Psoas muscle (tissue), 8 donors: ENCODE measurements around the gene EYS. TPM values are rescaled to one million over a fixed set of nuclear protein-coding genes. Genes with fewer than 3 reads are reported as not detected.

Experiments
- ATAC-seq, 4 donors: fragments of 200-7000 bp; cut with Tn5 transposase; one replicate each; pipeline ENCODE4 v1.9.1; 2020; ENCODE audit warnings: moderate library complexity in 3 of 4, mild to moderate bottlenecking in 2 of 4
- DNase-seq, 2 donors: peaks; one replicate each; pipeline ENCODE4 v3.0.0-alpha.2; 2020
- H3K27ac ChIP-seq: fragments of 200-600 bp; one replicate; pipeline ENCODE4 v1.8.0; 2022
- H3K27me3 ChIP-seq, 3 donors: fragments of 200-600 bp in 1 of 3; one replicate each; pipeline versions ENCODE4 v1.6.1 to v1.8.0; 2013 to 2022; ENCODE audit warnings: low read length in 2 of 3, mild to moderate bottlenecking in 2 of 3, moderate library complexity in 1 of 3; ENCODE audit not compliant: insufficient read depth in 3 of 3
- H3K36me3 ChIP-seq, 2 donors: fragments of 200-600 bp in 1 of 2; one replicate each; pipeline versions ENCODE4 v1.6.1 to v1.8.0; 2013 to 2022; ENCODE audit warnings: low read depth in 1 of 2, mild to moderate bottlenecking in 1 of 2, moderate library complexity in 1 of 2; ENCODE audit not compliant: insufficient read depth in 1 of 2
- H3K4me1 ChIP-seq: fragments of 200-600 bp; one replicate; pipeline ENCODE4 v1.8.0; 2022
- H3K4me3 ChIP-seq: fragments of 200-600 bp; one replicate; pipeline ENCODE4 v1.8.0; 2022; ENCODE audit warnings: mild to moderate bottlenecking
- H3K9me3 ChIP-seq: fragments of 200-600 bp; one replicate; pipeline ENCODE4 v1.8.0; 2022
- whole genome bisulfite sequencing, 3 donors: extraction: QIAGEN DNeasy Blood & Tissue Kit; methylation state at CpG; one replicate each; pipeline versions ENCODE4 v1.1.6 to v1.1.7; 2013; 5-methylcytosine and 5-hydroxymethylcytosine counted together
- intact Hi-C, 2 donors: fragments of 100-400 bp; cut with DNase I; formaldehyde crosslinking; loops; one replicate each; pipeline versions ENCODE4 v1.11.0 to v1.14.2; 2022
- polyA plus RNA-seq, 3 donors: library from polyadenylated mRNA; stranded (reverse); fragments of 200-250 nt; gene quantifications; one replicate each; pipeline ENCODE4 v1.2.3, GENCODE V29; 2013
- total RNA-seq, 4 donors: library from RNA; stranded (reverse); fragmentation: NEBNext Ultra II Directional in 2 of 4; extraction: Animal tissue kit (Norgen Biotek cat#: 25700) in 2 of 4; gene quantifications; one replicate each; pipeline versions ENCODE4 v1.2.1 to v1.2.4, GENCODE V29; 2021 to 2023
- TF ChIP-seq, protein P1 (sequence below): fragments of 200-600 bp; IDR thresholded peaks from one replicate; pipeline ENCODE4 v1.8.0; 2022; ENCODE audit warnings: antibody characterized with exemption
- donor health status: healthy with polysubstance abuse.
- donor health status: DM: no; HTN: no; CAD: no; lungs with moderate emphysema.
- donor health status: Bipolar disorder and iron deficiency.
- donor health status: healthy.
- donor health status: DM: yes; HTN: yes; CAD: no.
- donor health status: DM: no; HTN: no; CAD: no.
- donor health status: DM: no; HTN: no; CAD: no.
- donor health status: DM: yes; HTN: yes; CAD: no.

The EYS gene
- total and polyA plus RNA-seq, 7 donors = under 0.01 TPM; not detected in 6

DNA sequence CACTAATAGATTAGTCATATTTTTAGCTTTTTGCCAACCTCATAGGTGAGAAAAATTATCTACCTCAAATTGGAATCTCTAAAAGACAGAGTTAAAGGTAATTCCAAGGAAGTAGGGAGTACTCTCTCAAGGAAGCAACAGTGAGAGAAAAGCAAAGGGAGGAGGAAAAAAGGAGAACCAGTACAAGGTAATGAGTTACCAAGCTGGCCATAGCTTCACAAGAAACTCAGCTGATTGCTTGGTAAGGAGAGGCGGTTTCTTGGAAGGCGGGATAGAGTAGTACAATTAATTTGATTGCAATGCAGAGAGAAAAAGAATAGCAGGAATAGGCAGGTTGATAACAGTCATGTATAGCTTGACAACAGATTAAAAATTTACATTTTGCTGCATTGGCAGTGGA is 1933.8 kb downstream of the EYS start:
- H3K4me1 ChIP-seq = no peaks in the 10 kb centered on the region
- no peak overlapping the region for H3K4me3 ChIP-seq
- ATAC-seq (no peak), DNase-seq (no peak)
- intact Hi-C loops = no loop called here
- peaks cover 0 to 2% (median 0%) of the 10 kb centered on the region in 3 donors for H3K27me3 ChIP-seq
- H3K36me3 ChIP-seq = no peaks in the 10 kb centered on the region
- peaks cover under 1% of the 10 kb centered on the region for H3K9me3 ChIP-seq
- TF ChIP-seq, protein P1, sequence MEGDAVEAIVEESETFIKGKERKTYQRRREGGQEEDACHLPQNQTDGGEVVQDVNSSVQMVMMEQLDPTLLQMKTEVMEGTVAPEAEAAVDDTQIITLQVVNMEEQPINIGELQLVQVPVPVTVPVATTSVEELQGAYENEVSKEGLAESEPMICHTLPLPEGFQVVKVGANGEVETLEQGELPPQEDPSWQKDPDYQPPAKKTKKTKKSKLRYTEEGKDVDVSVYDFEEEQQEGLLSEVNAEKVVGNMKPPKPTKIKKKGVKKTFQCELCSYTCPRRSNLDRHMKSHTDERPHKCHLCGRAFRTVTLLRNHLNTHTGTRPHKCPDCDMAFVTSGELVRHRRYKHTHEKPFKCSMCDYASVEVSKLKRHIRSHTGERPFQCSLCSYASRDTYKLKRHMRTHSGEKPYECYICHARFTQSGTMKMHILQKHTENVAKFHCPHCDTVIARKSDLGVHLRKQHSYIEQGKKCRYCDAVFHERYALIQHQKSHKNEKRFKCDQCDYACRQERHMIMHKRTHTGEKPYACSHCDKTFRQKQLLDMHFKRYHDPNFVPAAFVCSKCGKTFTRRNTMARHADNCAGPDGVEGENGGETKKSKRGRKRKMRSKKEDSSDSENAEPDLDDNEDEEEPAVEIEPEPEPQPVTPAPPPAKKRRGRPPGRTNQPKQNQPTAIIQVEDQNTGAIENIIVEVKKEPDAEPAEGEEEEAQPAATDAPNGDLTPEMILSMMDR = no peak
- no peak overlapping the region for H3K27ac ChIP-seq
- WGBS, 3 donors = 80 to 87% (median 83%) methylated on average over 2 of the region's 2 CpGs

DNA sequence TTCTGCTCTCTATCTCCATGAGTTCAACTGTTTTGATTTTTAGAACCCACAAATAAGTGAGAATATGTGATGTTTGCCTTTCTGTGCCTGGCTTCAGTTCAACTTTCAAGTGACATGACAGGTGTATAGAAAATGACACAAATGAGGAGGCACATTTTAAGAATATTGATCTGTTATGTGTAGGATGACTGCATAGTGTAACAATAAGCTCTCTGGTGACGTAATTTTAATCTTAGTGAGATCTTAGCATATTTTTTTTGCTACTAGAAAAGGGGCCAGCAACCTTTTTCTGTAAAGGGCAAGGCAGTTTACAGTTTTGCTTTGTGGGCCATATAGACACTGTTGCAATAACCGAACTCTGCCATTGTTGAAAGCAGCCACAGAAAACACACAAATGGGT is 1941.2 kb downstream of the EYS start:
- Histone ChIP-seq H3K4me1 (no peaks in the 10 kb centered on the region), H3K27me3 (peaks cover 0 to 1% (median 0%) of the 10 kb centered on the region in 3 donors), H3K27ac (no peak overlapping the region), H3K4me3 (no peak overlapping the region), H3K36me3 (no peaks in the 10 kb centered on the region), H3K9me3 (peaks cover 5% of the 10 kb centered on the region)
- ATAC-seq (no peak), DNase-seq (no peak)
- intact Hi-C loops = loop anchor here (2.0 to 5.0 kb wide), 2 partner anchors 167 to 414 kb away; no protein-coding TSS in a partner anchor
- WGBS, 3 donors = 67 to 81% (median 77%) methylated on average over 2 of the region's 2 CpGs
- TF ChIP-seq, protein P1 = no peak

DNA sequence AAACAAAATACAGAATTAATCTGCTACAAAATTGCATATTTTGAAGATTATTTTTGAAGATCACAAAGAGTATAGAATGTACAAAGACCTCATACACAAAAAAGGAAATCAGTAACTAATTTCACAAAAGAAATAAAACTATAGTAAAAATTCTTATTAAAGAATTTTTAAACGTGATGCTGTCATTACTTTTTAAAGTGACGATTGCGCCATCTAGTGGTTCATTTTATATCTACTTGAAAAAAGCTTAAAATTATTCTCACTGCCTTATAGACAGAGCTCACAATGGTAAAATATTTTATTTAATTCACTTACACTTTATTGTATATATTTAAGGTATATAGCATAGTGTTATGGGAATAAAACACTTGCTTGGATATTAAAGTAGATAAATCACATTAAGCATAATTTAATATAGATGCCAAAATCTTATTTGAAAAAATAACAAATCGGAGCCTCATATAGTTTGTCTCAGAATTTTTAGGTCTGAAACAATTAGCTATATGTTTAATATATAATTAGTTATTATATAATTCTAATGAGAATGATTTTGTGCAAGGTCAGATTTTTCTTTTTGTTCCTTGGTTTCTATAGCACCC is 1942.6 kb downstream of the EYS start:
- DNase-seq (no peak), ATAC-seq (peak in 2 of 4 donors; percentile 45 to 56)
- no peaks in the 10 kb centered on the region for H3K27me3 ChIP-seq
- TF ChIP-seq, protein P1 = peak; percentile 80
- no peaks in the 10 kb centered on the region for H3K4me1 ChIP-seq
- no peak overlapping the region for H3K4me3 ChIP-seq
- H3K27ac ChIP-seq = no peak overlapping the region
- intact Hi-C loops = loop anchor here (2.0 to 5.0 kb wide), 2 partner anchors 166 to 412 kb away; no protein-coding TSS in a partner anchor
- H3K9me3 ChIP-seq = peaks cover 5% of the 10 kb centered on the region
- WGBS, 3 donors = 24 to 25% (median 24%) methylated on average over 4 of the region's 4 CpGs
- no peaks in the 10 kb centered on the region for H3K36me3 ChIP-seq

DNA sequence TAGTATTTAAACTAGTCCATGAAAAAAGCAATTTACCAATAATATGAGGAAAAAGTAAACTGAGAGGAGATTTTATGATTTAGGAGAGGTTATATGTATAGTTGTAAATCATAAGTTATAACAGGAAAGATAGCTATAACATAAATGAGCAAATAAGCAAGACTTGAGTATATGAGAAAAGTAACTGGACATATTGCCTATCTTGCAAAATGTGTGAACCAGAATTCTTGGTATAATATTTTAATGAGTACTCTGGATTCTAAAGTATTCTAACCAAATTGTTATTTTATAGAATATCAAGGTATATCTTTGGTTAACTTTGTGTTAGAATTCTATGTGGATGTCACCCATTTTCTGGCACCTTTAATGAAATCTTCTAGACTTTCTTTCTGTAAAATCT is 1946.8 kb downstream of the EYS start:
- ATAC-seq (no peak), DNase-seq (no peak)
- Histone ChIP-seq H3K27me3 (no peaks in the 10 kb centered on the region), H3K4me1 (no peaks in the 10 kb centered on the region), H3K36me3 (no peaks in the 10 kb centered on the region), H3K9me3 (peaks cover 8% of the 10 kb centered on the region), H3K4me3 (no peak overlapping the region), H3K27ac (no peak overlapping the region)
- TF ChIP-seq, protein P1 = no peak
- intact Hi-C loops = loop anchor here in 1 of 2 donors (5.0 kb wide), 1 partner anchor 408 kb away; no protein-coding TSS in a partner anchor
